ENCODE data around the gene RGMA. TPM values are rescaled to one million over a fixed set of nuclear protein-coding genes. Genes with fewer than 3 reads are reported as not detected.

The RGMA gene, protein sequence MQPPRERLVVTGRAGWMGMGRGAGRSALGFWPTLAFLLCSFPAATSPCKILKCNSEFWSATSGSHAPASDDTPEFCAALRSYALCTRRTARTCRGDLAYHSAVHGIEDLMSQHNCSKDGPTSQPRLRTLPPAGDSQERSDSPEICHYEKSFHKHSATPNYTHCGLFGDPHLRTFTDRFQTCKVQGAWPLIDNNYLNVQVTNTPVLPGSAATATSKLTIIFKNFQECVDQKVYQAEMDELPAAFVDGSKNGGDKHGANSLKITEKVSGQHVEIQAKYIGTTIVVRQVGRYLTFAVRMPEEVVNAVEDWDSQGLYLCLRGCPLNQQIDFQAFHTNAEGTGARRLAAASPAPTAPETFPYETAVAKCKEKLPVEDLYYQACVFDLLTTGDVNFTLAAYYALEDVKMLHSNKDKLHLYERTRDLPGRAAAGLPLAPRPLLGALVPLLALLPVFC
- total RNA-seq (10 to 100 TPM; 21.8 to 58.6 (median 32.8) TPM), polyA plus RNA-seq (10 to 100 TPM in 1 of 3 donors, 1 to 10 TPM in 2; 1.4 to 18.5 (median 6.0) TPM)

DNA sequence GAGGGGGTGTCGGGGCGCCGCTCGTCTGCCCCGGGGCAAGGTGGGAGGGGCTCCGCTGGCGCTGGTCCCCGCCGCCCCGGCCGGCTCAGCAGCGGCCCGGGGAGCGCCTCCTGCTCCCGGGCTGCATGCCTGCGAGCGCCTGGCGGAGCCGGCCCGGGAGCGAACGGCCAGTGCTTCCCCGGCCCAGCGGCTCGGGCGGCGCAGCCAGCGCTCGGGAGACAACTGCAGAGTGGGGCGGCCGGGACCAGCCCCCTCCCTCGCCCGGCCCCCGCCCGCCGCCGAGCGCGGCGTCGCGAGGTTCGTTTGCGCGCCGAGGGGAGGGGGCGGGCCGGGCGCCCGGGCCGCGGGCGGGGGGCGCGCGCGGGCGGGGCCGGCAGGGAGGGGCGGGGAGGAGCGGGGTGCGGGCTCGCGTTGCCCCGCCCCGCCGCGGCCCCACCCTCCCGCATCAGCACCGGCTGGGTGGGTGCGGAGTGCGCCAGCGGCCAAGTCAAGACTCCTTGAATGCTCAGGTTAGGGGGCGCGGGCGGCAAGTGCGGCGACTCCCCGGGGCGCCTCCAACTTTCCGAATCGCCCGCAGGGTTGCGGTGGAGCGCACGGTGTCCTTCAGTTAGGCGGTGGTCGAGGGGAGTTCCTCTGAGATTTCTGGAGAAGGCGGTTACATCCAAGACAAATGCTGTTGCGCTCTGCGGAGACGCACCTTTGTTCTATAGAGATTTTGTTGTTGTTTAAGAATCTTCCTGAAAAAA lies at the start of gene RGMA:
Gene RGMA (minus strand): TSS at position 231 of the 746 bp plus-strand sequence. CDS start 279 bp downstream, outside the sequence.
- peak; percentile 70 for DNase-seq
- 1% methylated on average over 89 to 92 of the region's 92 CpGs for WGBS, 2 donors
- intact Hi-C loops (cut with DNase I): loop anchor here (2.0 to 5.0 kb wide), 7 partner anchors 58 to 1032 kb away; no protein-coding TSS in a partner anchor
- Histone ChIP-seq H3K9me3 (no peaks in the 10 kb centered on the region), H3K27ac (peak within 1 kb of the TSS; percentile 85 to 96 (median 90)), H3K4me3 (peak within 1 kb of the TSS; percentile 54 to 87 (median 72)), H3K27me3 (peaks cover 0 to 5% (median 0%) of the 10 kb centered on the region in 3 donors), H3K36me3 (no peaks in the 10 kb centered on the region), H3K4me1 (peaks cover 0 to 46% (median 37%) of the 10 kb centered on the region in 4 donors)
- peak; percentile 21 to 60 (median 28) for TF ChIP-seq POLR2AphosphoS5 (IDR thresholded peaks at IDR 0.05)
- TF ChIP-seq EP300 (IDR thresholded peaks at IDR 0.05): no peak

DNA sequence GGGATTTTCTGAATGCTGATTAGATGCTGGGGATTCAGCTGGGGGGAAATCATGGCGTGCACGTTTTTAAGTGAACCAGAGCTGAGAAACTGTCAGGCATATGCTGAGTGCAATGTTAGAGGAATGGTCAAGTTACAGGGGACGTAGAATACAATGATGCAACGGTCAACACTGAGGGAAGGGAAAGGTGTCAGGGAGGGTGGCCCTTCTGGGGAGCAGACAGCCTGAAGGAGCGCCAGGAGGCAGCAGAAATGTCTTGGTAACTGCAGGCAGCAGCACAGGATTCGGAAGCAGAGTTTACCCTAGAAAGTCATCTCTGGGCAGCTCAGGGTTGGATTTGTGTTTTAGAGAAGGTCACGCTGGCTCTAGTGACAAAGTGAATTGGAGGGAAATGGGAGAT lies 47.6 kb upstream of the RGMA start:
- Histone ChIP-seq H3K4me1 (no peaks in the 10 kb centered on the region), H3K27ac (no peak overlapping the region), H3K9me3 (no peaks in the 10 kb centered on the region), H3K27me3 (no peaks in the 10 kb centered on the region), H3K36me3 (no peaks in the 10 kb centered on the region), H3K4me3 (no peak overlapping the region)
- DNase-seq: no peak
- intact Hi-C loops (cut with DNase I): no loop called here
- 70 to 71% methylated on average over 7 of the region's 7 CpGs for WGBS, 2 donors
- TF ChIP-seq EP300 (IDR thresholded peaks at IDR 0.05): no peak
- no peak for TF ChIP-seq POLR2AphosphoS5 (IDR thresholded peaks at IDR 0.05)
- no peak for TF ChIP-seq POLR2A (IDR thresholded peaks at IDR 0.05)
- TF ChIP-seq, protein P1, sequence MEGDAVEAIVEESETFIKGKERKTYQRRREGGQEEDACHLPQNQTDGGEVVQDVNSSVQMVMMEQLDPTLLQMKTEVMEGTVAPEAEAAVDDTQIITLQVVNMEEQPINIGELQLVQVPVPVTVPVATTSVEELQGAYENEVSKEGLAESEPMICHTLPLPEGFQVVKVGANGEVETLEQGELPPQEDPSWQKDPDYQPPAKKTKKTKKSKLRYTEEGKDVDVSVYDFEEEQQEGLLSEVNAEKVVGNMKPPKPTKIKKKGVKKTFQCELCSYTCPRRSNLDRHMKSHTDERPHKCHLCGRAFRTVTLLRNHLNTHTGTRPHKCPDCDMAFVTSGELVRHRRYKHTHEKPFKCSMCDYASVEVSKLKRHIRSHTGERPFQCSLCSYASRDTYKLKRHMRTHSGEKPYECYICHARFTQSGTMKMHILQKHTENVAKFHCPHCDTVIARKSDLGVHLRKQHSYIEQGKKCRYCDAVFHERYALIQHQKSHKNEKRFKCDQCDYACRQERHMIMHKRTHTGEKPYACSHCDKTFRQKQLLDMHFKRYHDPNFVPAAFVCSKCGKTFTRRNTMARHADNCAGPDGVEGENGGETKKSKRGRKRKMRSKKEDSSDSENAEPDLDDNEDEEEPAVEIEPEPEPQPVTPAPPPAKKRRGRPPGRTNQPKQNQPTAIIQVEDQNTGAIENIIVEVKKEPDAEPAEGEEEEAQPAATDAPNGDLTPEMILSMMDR (IDR thresholded peaks at IDR 0.05): no peak

DNA sequence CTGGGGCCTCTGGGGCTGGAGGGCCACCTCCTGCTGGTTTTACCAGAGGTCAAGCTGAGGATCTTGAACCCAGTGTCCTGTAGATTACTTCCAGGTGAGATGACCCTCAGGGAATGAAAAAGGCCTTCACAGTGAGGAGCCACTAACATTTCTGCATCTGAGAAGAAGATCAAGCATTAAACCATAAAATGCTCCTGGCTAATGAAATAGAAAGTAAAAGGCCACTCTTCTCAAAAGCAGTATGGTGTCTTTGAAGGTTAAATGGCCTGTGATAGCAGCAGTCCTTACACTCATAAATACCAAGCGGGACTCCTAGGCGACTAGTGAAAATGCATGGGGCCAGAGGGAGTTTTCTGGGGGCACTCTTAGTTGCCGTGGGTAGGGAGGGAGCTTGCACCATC lies 47.0 kb upstream of the RGMA start:
- no peaks in the 10 kb centered on the region for H3K4me1 ChIP-seq
- H3K27me3 ChIP-seq: no peaks in the 10 kb centered on the region
- H3K27ac ChIP-seq: no peak overlapping the region
- H3K4me3 ChIP-seq: no peak overlapping the region
- 50 to 70% methylated on average over 3 of the region's 3 CpGs for WGBS, 2 donors
- intact Hi-C loops (cut with DNase I): no loop called here
- DNase-seq: no peak
- H3K9me3 ChIP-seq: no peaks in the 10 kb centered on the region
- no peak for TF ChIP-seq POLR2A (IDR thresholded peaks at IDR 0.05)
- TF ChIP-seq, protein P1 (IDR thresholded peaks at IDR 0.05): no peak
- TF ChIP-seq EP300 (IDR thresholded peaks at IDR 0.05): no peak
- TF ChIP-seq POLR2AphosphoS5 (IDR thresholded peaks at IDR 0.05): no peak
- H3K36me3 ChIP-seq: no peaks in the 10 kb centered on the region

DNA sequence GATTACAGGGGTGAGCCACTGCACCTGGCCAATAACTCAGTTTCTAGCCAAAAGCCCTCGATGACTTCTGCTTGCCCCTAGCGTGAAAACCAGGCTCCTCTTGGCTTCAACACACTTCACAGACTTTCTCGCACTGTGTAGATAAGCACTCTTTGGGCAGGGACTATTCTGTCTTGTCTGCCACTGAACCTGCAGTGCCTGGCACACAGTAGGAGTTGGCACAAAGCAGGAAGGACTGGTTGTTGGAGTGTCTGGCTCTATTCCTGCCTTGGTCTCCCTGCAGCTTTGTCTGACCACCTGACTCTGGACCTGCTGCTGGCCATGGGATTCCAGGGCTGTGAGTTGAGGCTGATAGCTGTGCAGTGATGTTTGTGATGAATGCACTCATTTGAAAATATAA lies 46.4 kb upstream of the RGMA start:
- Histone ChIP-seq H3K9me3 (no peaks in the 10 kb centered on the region), H3K27ac (no peak overlapping the region), H3K4me1 (no peaks in the 10 kb centered on the region), H3K4me3 (no peak overlapping the region), H3K27me3 (no peaks in the 10 kb centered on the region), H3K36me3 (no peaks in the 10 kb centered on the region)
- DNase-seq: no peak
- TF ChIP-seq POLR2A (IDR thresholded peaks at IDR 0.05) (no peak), POLR2AphosphoS5 (IDR thresholded peaks at IDR 0.05) (no peak), EP300 (IDR thresholded peaks at IDR 0.05) (no peak)
- TF ChIP-seq, protein P1 (IDR thresholded peaks at IDR 0.05): no peak
- 82 to 91% methylated on average over 3 of the region's 3 CpGs for WGBS, 2 donors
- intact Hi-C loops (cut with DNase I): no loop called here
